GM12873 (cell line): ENCODE measurements around the gene KYNU.

Experiments
- TF ChIP-seq, protein P1 (sequence below): IDR thresholded peaks from 2 replicates; pipeline ENCODE4 v1.5.1; 2012; ENCODE audit warnings: low read depth, mild to moderate bottlenecking, moderate library complexity, low read length, control low read depth; ENCODE audit not compliant: insufficient read depth; ENCODE audit errors: missing control alignments

Gene KYNU

DNA sequence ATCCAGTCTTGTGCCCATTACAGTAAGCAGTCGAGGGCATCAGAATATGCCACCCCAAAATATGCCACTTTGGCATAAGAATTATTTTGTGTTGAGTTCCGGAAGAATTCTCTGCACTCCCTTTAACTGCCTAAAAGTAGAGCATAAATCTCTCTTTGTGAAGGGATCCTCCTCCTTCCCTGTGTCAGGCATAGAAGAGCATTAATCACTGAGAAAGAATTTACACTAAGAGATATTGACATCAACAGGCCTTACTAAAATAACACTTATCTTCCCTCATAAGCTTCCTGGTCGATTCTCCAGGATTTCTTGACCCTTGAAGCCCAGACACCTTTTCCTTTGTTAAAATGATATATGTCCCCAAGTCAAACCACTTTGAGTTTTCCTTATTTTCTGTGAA is 27.6 kb upstream of the KYNU start:
- TF ChIP-seq, protein P1, sequence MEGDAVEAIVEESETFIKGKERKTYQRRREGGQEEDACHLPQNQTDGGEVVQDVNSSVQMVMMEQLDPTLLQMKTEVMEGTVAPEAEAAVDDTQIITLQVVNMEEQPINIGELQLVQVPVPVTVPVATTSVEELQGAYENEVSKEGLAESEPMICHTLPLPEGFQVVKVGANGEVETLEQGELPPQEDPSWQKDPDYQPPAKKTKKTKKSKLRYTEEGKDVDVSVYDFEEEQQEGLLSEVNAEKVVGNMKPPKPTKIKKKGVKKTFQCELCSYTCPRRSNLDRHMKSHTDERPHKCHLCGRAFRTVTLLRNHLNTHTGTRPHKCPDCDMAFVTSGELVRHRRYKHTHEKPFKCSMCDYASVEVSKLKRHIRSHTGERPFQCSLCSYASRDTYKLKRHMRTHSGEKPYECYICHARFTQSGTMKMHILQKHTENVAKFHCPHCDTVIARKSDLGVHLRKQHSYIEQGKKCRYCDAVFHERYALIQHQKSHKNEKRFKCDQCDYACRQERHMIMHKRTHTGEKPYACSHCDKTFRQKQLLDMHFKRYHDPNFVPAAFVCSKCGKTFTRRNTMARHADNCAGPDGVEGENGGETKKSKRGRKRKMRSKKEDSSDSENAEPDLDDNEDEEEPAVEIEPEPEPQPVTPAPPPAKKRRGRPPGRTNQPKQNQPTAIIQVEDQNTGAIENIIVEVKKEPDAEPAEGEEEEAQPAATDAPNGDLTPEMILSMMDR = no peak

DNA sequence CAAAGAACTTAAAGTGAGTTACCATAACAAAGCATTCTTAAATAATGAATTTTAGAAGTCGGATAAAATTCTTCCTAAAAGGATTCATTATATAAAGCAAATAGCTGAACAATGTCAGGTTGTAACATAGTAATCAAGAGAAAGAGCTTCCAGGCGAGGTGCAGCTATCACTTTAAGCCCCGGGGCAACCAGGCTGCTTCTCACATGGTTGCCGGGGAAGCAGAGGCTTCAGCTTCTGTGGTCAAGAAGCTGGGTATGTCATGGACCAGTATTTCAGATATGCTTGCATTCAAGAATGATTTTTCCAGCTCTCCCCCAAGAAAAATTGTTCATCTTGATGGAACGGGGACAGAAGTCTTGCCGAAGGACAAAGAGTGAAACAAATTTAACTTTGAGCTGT is 23.6 kb upstream of the KYNU start:
- TF ChIP-seq, protein P1 = no peak

DNA sequence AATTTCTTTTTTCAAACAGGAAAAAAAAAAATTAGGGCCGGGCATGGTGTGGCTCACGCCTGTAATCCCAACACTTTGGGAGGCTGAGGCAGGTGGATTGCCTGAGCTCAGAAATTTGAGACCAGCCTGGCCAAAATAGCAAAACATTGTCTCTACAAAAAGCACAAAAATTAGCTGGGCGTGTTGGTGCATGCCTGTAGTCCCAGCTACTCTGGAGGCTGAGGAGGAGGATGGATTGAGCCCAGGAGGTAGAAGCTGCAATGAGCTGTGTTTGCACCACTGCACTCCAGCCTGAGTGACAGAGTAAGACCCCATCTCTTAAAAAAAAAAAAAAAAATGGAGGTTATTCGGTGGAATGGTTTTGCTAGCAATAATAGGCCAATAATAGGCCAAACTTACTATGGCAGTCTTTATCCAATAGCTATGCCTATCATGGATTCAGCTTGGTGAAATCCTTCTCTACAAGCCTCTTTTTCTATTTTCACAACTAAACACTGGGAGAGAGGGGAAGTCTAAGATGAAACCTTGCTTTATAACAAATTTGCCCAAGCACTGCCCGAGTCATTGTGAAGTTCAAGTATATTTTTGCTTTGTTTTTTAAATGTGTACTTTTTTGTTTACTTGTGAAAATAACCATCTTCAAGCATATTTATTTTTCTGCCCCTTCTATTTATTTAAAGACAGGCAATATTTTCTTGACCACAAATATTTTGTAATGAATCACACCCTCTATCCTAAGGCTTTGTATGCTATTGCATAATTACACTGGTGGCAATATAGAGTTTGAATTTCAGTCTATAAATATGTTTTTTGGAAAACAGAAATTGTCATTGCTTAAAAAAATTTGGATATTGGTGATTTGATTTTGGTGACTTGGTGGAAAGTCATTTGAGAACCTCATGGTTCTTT is 20.0 kb upstream of the KYNU start:
- TF ChIP-seq, protein P1 = no peak

DNA sequence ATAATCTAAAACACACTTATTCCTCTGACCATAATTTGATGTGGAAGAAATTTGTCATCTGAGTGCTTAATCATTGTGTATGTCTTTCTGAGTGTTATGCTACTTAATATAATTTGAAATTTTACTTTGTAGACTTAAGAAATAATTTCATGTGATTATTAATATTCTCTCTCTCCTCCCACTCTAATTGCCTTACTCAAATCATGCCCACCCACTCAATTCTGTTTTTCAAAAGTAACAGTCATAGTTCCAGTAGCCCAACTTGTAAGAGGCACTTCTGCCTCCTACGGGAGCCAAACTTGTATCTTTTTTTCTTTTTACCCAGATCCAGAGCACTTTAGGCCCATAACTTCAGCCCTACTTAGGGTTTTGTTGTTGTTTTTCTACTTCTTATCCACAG is 18.5 kb upstream of the KYNU start:
- TF ChIP-seq, protein P1 = no peak

DNA sequence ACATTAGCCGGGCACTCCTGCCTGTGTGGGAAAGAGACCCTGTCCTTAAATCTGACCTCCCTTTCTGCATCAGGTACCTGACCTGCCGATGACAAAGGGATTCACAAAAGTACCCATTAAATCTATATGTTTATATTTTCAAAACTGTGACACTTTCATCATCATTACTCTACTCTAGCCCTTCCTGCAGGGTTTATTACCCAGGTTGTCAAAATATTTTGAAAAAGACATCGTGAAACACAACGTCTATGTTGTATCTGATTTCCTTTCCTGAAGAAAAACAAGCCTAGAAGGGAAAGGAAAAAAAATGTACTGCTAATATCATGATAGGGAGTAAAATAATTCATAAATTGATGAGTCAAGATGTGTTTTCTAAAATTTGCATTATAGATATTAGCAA is 15.2 kb upstream of the KYNU start:
- TF ChIP-seq, protein P1 = no peak

DNA sequence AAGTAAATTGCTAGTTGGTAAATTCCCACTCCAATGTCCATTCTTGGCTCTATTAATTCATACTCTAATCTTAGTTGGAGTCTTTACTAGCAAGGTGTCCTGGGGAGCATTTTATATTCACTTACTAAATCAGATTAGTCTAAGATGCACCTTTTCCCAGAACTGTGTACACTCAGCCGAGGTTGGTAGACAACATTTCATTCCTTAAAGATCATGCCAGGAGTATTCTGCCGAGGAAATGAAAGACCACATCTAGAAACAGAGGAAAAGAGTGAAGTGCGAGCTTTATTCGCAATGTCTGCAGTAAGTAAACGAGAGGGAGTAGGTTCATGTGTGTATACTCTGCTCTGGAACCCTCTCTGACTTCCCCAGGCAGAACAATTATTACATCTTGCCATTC is 14.6 kb upstream of the KYNU start:
- TF ChIP-seq, protein P1 = no peak

DNA sequence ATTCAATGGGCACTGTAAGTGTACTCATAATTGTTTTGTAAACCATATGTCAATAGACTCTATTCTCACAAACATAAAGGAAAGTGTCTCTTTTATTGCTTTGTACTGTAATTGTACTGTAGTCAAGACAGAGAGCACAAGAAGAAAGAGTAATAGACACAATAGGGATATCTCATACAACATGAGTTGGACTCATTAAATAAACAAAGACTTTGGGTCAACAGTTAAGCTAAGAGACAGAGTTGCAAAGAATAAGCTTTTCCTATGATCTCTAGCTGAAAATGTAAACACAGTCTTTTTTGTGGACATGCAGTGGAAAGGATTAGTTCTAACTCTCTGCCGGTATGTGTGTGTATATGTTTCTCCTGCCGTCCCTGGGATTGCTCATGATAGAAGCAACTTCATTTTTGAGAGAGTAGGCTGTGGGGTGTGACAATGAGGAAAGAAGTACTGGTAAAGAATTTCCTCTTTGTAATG is 13.9 kb upstream of the KYNU start:
- TF ChIP-seq, protein P1 = no peak
